SW480 (cell line): ENCODE data around the gene WSCD1.

ENCODE experiments used
- DNase-seq: peaks from one replicate; pipeline ENCODE4 v3.0.0-alpha.2; 2016; ENCODE audit warnings: low spot score

The WSCD1 gene

GRCh38 chr17:6160911-6161855, 91.0 kb downstream of the WSCD1 start:
- no peak for DNase-seq

- DNase-seq = no peak
These were observed 92.0 kb downstream of the WSCD1 start for GRCh38 chr17:6162216-6162615.

GRCh38 chr17:6162892-6163291, 92.7 kb downstream of the WSCD1 start:
- no peak for DNase-seq

- DNase-seq = no peak
These were observed 93.6 kb downstream of the WSCD1 start for GRCh38 chr17:6163612-6164333.

GRCh38 chr17:6164996-6165395, 94.8 kb downstream of the WSCD1 start:
- DNase-seq = no peak

- DNase-seq = no peak
These were observed 95.6 kb downstream of the WSCD1 start for GRCh38 chr17:6165806-6166205.

- no peak for DNase-seq
These were observed 96.5 kb downstream of the WSCD1 start for GRCh38 chr17:6166492-6167179.

- DNase-seq = no peak
These were observed 98.1 kb downstream of the WSCD1 start for GRCh38 chr17:6168296-6168695.

- DNase-seq = no peak
These were observed 100.2 kb downstream of the WSCD1 start for GRCh38 chr17:6170349-6170748.

- DNase-seq = no peak
These were observed 102.6 kb downstream of the WSCD1 start for GRCh38 chr17:6172642-6173330.

- DNase-seq = no peak
These were observed 103.5 kb downstream of the WSCD1 start for GRCh38 chr17:6173653-6174052.
